Measurements from ENCODE around the gene USP34. TPM values are rescaled to one million over a fixed set of nuclear protein-coding genes. Genes with fewer than 3 reads are reported as not detected.

The USP34 gene
- total RNA-seq, 6 experiments from 2014 or later = 33.3 to 57.1 (median 41.5) TPM

DNA sequence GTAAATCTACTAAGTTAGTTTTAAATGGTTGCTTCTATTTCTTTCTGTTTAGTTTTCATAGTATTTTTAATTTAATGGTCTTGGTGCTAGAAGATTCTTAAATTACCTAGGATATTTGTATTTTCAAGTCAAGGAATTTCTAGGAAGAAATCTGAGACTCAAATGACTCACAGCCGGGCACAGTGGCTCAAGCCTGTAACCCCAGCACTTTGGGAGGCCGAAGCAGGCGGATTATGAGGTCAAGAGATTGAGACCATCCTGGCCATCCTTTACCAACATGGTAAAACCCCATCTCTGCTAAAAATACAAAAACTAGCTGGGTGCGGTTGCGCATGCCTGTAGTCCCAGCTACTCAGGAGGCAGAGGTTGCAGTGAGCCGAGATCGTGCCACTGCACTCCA, 213.4 kb downstream of the USP34 start:
- intact Hi-C loops (cut with DNase I) = no loop called here
- Histone ChIP-seq H3K27ac (no peak overlapping the region), H3K4me1 (no peaks in the 10 kb centered on the region), H3K9me3 (no peaks in the 10 kb centered on the region), H3K27me3 (no peaks in the 10 kb centered on the region), H3K36me3 (peaks cover 8 to 40% (median 16%) of the 10 kb centered on the region in 4 donors), H3K4me3 (no peak overlapping the region)
- ATAC-seq (no peak), DNase-seq (no peak)
- WGBS (ENCODE audit: insufficient coverage, low coverage, low lambda C conversion rate, missing lambda C conversion rate) = 100% methylated on average over 6 of the region's 7 CpGs
- TF ChIP-seq POLR2A (IDR thresholded peaks at IDR 0.05) = no peak
- no peak for TF ChIP-seq CTCF (IDR thresholded peaks at IDR 0.05)

DNA sequence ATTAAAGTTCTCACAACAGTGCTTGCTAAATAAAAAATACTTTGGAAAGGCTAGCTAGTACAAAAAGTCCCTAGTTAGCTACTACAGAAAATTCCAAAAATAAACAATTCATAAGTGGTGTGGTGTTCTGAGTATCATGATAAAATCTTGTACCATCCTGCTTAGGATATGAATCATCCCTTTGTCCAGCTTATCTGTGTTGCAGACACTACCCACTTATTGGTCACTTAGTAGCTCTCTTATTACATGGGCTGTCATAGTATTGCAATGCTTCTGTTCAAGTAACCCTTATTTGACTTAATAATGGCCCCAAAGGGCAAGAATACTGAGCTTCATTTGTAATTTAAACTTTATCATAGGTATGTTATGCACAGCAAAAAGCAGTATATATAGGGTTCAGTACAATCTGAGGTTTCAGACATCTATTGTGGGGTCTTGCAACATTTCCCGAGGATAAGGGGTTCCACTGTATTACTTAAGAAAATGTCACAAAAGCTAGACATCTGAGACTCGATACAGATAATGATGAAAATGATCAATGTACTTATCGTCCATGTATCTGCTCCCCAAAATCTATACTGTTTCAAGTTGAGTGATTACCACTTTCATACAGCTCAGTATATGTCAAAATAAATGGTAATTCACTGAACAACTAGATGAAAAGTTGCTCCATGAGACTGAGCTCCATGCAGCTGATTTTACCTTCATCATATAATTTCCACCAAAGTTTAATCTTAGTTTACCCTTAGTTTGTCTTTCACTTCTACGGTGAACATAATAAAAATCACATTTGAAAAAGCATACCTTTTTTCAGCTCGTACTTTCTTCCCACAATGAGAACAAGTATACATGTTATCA, 215.1 kb downstream of the USP34 start:
- DNase-seq (no peak), ATAC-seq (peak in 2 of 4 donors; percentile 35 to 67)
- H3K36me3 ChIP-seq = peaks cover 6 to 48% (median 16%) of the 10 kb centered on the region in 4 donors
- intact Hi-C loops (cut with DNase I) = no loop called here
- H3K9me3 ChIP-seq = no peaks in the 10 kb centered on the region
- H3K4me3 ChIP-seq = no peak overlapping the region
- no peak for TF ChIP-seq CTCF (IDR thresholded peaks at IDR 0.05)
- no peak for TF ChIP-seq POLR2A (IDR thresholded peaks at IDR 0.05)
- H3K27me3 ChIP-seq = no peaks in the 10 kb centered on the region
- 95% methylated on average over 5 of the region's 5 CpGs for WGBS (ENCODE audit: insufficient coverage, low coverage, low lambda C conversion rate, missing lambda C conversion rate)
- H3K4me1 ChIP-seq = no peaks in the 10 kb centered on the region
- H3K27ac ChIP-seq = no peak overlapping the region

DNA sequence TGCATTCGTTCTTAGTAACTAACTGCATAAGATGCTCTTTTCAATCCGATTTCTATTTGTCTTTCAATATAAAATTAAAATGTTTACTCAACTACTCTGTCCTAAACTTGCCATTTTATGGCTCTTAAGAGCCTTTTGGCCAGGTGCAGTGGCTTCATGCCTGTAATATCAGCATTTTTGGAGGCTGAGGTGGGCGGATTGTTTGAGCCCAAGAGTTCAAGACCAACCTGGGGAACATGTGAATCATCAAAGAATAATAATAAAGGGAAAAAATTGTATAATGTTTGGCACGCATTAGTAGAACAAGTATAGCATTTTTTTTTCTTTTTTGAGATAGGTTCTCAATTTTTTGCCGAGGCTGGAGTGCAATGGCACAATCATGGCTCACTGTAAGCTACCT, 216.4 kb downstream of the USP34 start:
- ATAC-seq = no peak
- intact Hi-C loops (cut with DNase I) = no loop called here
- Histone ChIP-seq H3K9me3 (no peaks in the 10 kb centered on the region), H3K36me3 (peaks cover 6 to 47% (median 16%) of the 10 kb centered on the region in 4 donors), H3K27ac (no peak overlapping the region), H3K4me1 (no peaks in the 10 kb centered on the region), H3K4me3 (no peak overlapping the region), H3K27me3 (no peaks in the 10 kb centered on the region)
- TF ChIP-seq CTCF (IDR thresholded peaks at IDR 0.05) (no peak), POLR2A (IDR thresholded peaks at IDR 0.05) (no peak)
- WGBS (ENCODE audit: insufficient coverage, low coverage, low lambda C conversion rate, missing lambda C conversion rate) = 96% methylated on average over 5 of the region's 5 CpGs
- DNase-seq = no peak

DNA sequence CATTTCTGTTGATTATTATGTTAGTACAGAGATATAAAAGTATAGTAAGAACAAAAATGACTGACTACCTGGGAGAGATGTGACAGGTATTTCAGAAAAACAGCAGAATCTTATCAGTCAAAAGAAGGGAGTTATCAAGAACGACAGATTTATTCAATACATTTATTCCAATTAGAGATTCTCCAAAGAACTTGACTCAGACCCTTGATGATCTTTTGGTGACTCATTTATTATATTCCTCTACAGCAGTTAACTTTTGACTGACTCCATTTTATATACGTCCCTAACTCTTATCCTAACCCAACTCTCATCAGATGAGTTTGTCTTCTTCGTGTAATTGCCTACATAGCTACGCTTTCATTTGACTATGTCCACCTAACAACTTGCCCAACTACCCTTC, 217.8 kb downstream of the USP34 start:
- H3K9me3 ChIP-seq = no peaks in the 10 kb centered on the region
- H3K36me3 ChIP-seq = peaks cover 2 to 45% (median 9%) of the 10 kb centered on the region in 4 donors
- TF ChIP-seq POLR2A (IDR thresholded peaks at IDR 0.05) = no peak
- TF ChIP-seq CTCF (IDR thresholded peaks at IDR 0.05) = no peak
- ATAC-seq (no peak), DNase-seq (no peak)
- H3K27ac ChIP-seq = no peak overlapping the region
- no peaks in the 10 kb centered on the region for H3K4me1 ChIP-seq
- H3K27me3 ChIP-seq = no peaks in the 10 kb centered on the region
- 92% methylated on average over 4 of the region's 4 CpGs for WGBS (ENCODE audit: insufficient coverage, low coverage, low lambda C conversion rate, missing lambda C conversion rate)
- no peak overlapping the region for H3K4me3 ChIP-seq
- intact Hi-C loops (cut with DNase I) = no loop called here
